ENCODE results near the gene EBLN2. TPM values are rescaled to one million over a fixed set of nuclear protein-coding genes. Genes with fewer than 3 reads are reported as not detected.

The EBLN2 gene
- total RNA-seq, 4 donors from 2014 or later, result 6.3 to 11.2 (median 8.2) TPM

DNA sequence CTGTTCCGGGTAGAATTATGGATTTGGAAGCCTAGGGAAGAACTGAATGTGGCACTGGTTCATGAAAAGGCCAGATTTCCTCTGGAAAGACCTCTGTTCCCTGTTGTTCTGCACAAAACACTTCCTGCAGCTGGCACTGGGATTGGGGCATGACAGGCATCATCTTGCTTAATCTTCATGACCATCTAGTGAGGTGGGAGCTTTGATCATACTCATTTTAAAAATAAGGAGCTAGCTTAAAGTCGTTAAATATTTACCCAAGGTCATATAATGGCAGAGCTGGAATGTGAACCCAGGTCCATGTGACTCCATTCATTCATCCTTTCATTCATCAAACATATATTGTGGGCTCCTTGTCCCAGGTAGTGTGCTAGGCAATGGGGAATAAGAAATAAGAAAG, 40.4 kb downstream of the EBLN2 start:
- DNase-seq (ENCODE audit: low spot score), result no peak
- no peak for ATAC-seq (ENCODE audit: low FRiP score)

DNA sequence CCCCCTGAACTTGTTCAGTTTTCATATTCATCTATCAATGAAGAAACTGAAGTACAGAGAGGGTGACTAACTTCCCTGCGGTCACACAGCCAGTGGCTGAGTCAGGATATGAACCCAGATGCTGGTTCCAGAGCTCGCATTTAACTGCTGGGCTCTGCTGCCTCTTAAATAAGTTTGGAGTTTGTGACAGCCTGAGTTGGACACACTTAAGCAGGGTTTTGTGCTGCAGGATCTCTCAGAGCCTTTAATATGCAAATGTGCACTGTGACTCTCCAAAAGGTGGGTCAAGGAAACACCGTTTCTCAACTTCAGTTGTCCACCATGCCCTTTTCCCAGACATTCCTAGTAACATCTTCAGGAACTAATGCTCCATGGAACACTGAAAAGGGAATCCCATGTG, 45.8 kb downstream of the EBLN2 start:
- DNase-seq (ENCODE audit: low spot score), result no peak
- TF ChIP-seq, protein P1, sequence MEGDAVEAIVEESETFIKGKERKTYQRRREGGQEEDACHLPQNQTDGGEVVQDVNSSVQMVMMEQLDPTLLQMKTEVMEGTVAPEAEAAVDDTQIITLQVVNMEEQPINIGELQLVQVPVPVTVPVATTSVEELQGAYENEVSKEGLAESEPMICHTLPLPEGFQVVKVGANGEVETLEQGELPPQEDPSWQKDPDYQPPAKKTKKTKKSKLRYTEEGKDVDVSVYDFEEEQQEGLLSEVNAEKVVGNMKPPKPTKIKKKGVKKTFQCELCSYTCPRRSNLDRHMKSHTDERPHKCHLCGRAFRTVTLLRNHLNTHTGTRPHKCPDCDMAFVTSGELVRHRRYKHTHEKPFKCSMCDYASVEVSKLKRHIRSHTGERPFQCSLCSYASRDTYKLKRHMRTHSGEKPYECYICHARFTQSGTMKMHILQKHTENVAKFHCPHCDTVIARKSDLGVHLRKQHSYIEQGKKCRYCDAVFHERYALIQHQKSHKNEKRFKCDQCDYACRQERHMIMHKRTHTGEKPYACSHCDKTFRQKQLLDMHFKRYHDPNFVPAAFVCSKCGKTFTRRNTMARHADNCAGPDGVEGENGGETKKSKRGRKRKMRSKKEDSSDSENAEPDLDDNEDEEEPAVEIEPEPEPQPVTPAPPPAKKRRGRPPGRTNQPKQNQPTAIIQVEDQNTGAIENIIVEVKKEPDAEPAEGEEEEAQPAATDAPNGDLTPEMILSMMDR (IDR thresholded peaks at IDR 0.05), result no peak
- ATAC-seq (ENCODE audit: low FRiP score), result no peak

More for the DNA sequence above, 40.4 kb downstream of the EBLN2 start:
- TF ChIP-seq, protein P1 (IDR thresholded peaks at IDR 0.05), result no peak

DNA sequence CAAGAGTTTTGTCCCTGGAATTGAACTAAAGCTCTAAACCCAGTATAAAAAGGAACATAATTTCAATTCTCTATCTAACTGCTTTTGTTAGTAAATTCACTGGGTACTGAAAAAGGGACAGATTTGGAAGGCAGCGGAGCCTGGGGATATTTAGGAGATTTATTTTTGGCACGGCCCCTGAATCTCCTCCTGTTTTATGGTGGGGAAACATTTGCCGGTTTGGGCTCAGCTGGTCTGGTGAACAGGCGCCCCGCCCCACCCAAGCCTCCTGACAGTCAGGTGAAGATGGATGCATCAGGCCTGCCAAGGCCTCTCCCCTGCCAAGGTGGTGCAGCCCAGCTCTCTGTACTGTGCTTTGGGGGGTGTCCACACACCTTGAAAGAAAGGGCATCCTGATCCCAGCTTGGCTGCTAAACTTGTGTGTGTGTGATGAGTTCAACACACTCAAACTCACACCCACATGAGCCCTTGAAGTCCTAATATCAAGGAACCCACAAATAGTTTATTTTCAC, 46.3 kb downstream of the EBLN2 start:
- TF ChIP-seq, protein P1 (IDR thresholded peaks at IDR 0.05), result no peak
- no peak for DNase-seq (ENCODE audit: low spot score)
- ATAC-seq (ENCODE audit: low FRiP score), result no peak

DNA sequence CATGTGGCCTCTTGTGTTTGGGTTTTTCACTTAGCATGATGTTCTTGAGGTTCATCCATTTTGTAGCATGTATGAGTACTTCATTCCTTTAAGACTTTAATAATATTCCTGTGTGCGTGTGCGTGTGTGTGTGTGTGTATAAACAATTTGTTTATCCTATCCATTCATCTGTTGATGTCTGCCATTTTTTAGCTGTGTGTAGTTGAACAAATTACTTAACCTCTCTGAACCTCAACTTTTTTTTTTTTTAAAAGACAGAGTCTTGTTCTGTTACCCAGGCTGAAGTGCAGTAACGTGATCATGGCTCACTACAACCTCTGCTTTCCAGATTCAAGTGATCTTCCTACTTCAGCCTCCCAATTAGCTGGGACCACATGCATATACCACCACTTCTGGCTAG, 47.3 kb downstream of the EBLN2 start:
- TF ChIP-seq, protein P1 (IDR thresholded peaks at IDR 0.05), result no peak
- ATAC-seq (ENCODE audit: low FRiP score) (no peak), DNase-seq (ENCODE audit: low spot score) (no peak)

DNA sequence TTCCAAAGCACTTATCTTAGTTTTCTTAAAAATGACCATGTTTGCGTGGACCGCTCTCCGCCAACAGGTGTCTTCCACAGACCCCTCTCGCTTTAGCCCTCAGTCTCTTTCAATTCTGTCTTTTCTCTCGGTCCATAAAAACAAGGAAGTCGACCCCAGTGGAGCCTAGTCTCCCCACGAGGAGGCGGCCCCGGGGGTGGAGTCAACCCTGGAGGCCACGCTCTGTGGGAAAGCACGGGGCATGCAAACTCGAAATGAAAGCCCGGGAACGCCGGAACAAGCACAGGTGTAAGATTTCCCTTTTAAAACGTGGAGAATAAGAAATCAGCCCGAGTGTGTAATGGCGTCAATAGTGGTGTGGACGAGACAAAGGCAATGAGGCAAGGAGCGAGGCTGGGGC, 49.1 kb downstream of the EBLN2 start:
- no peak for ATAC-seq (ENCODE audit: low FRiP score)
- TF ChIP-seq, protein P1 (IDR thresholded peaks at IDR 0.05), result no peak
- DNase-seq (ENCODE audit: low spot score), result no peak

Small RNA genes within 50 kb of the gene (small RNA-seq; reads per million reads assigned to genes)
- not detected for gene RNU2-64P
- not detected for gene RNU6-557P
- not detected for gene RNU7-19P

Other genes with a start within 250 kb of the EBLN2 start
- 10 to 100 TPM; 11.0 to 22.9 (median 16.7) TPM for gene SHQ1, start 213.2 kb upstream of the EBLN2 start, total RNA-seq
- gene GXYLT2, start 173.6 kb upstream of the EBLN2 start, total RNA-seq, result 10 to 100 TPM; 12.8 to 51.2 (median 13.8) TPM
- 10 to 100 TPM; 46.5 to 56.6 (median 52.7) TPM for gene PPP4R2, start 64.8 kb upstream of the EBLN2 start, total RNA-seq

Measured in omental fat pad (tissue), 4 donors.